Testis (tissue), 2 donors: ENCODE data around the gene ERO1B.

Source experiments
- CTCF ChIP-seq, 3 experiments: fragments of 450-650 bp in 2 of 3; fragments of 200-600 bp in 1 of 3; sonication (generic) in 1 of 3; IDR thresholded peaks; one replicate each; pipeline ENCODE4 v1.5.1; 2016 to 2019; ENCODE audit warnings: antibody characterized with exemption in 3 of 3, mild to moderate bottlenecking in 2 of 3, moderate library complexity in 1 of 3
- POLR2A ChIP-seq: fragments of 450-650 bp; IDR thresholded peaks from one replicate; pipeline ENCODE4 v1.6.1; 2017; ENCODE audit warnings: antibody characterized with exemption, mild to moderate bottlenecking, moderate library complexity

DNA sequence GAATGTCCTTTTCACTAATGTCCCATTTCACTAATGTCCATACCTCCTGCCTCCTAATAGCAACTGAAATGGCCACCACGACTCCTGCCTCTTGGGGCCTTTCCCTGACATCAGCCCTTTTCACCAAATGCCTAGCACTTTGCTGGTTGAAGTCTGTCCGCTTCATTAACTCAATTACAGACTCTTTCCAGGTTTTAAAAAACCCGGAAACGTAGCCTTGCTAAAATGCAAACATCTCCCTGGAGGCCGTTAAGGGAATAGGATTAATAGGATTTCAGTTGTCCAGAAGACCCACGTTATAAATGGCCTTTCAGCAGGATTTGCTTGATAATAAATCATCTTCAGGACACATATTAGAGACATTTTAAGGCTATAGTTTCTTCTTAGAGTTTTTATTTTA lies 25.7 kb upstream of the ERO1B start:
- TF ChIP-seq CTCF (IDR thresholded peaks at IDR 0.05) (no peak), POLR2A (no peak)
